HG03108 (cell line): ENCODE results near the gene C19orf25.
"Not testable (repeated sequence)": the region's sequence is repeated elsewhere in the genome, so short reads cannot be mapped to it uniquely, and the experiment has no call there.

Experiments
- ATAC-seq: cut with Tn5 transposase; IDR thresholded peaks from one replicate; pipeline ENCODE4 v1.9.1; 2021; ENCODE audit warnings: moderate library complexity; ENCODE audit not compliant: unreplicated experiment

The C19orf25 gene

GRCh38 chr19:1478934-1479707 is at the start of gene C19orf25:
Gene C19orf25, minus strand, starts transcription at chr19:1479215. Its CDS starts 312 bp downstream, at chr19:1478903.
- peak; percentile 73 for ATAC-seq

GRCh38 chr19:1527650-1528309 is 48.8 kb upstream of the C19orf25 start:
- no peak for ATAC-seq

- no peak for ATAC-seq
Measured at GRCh38 chr19:1526979-1527649, 48.1 kb upstream of the C19orf25 start.

- ATAC-seq = no peak
Measured at GRCh38 chr19:1526066-1526778, 47.2 kb upstream of the C19orf25 start.

- no peak for ATAC-seq
Measured at GRCh38 chr19:1525343-1525742, 46.3 kb upstream of the C19orf25 start.

- ATAC-seq = no peak
Measured at GRCh38 chr19:1524972-1525325, 45.9 kb upstream of the C19orf25 start.

- ATAC-seq = no peak
Measured at GRCh38 chr19:1524287-1524971, 45.4 kb upstream of the C19orf25 start.

- ATAC-seq = no peak
Measured at GRCh38 chr19:1523412-1524286, 44.6 kb upstream of the C19orf25 start, which contains the start of gene PLK5. Gene PLK5, plus strand, starts transcription at chr19:1524077. Its CDS starts 2,920 bp downstream, at chr19:1526997.

- ATAC-seq = no peak
Measured at GRCh38 chr19:1522838-1523237, 43.8 kb upstream of the C19orf25 start.

- no peak for ATAC-seq
Measured at GRCh38 chr19:1522061-1522460, 43.0 kb upstream of the C19orf25 start.

GRCh38 chr19:1521636-1522035 is 42.6 kb upstream of the C19orf25 start:
- no peak for ATAC-seq

- ATAC-seq = no peak
Measured at GRCh38 chr19:1520203-1520780, 41.3 kb upstream of the C19orf25 start.

GRCh38 chr19:1519802-1520201 is 40.8 kb upstream of the C19orf25 start:
- ATAC-seq = not testable (repeated sequence)

- no peak for ATAC-seq
Measured at GRCh38 chr19:1518471-1518870, 39.5 kb upstream of the C19orf25 start.

- ATAC-seq = no peak
Measured at GRCh38 chr19:1516395-1516753, 37.4 kb upstream of the C19orf25 start.

- ATAC-seq = no peak
Measured at GRCh38 chr19:1514986-1515721, 36.1 kb upstream of the C19orf25 start.

- no peak for ATAC-seq
Measured at GRCh38 chr19:1514295-1514661, 35.3 kb upstream of the C19orf25 start.

- ATAC-seq = no peak
Measured at GRCh38 chr19:1513499-1514294, 34.7 kb upstream of the C19orf25 start.
